Neuronal stem cell (in vitro differentiated cells): ENCODE measurements around the gene C13orf46.
A peak's percentile ranks its signal among the peaks of the same experiment; 100 is the strongest.

ENCODE experiments used
- DNase-seq: peaks from one replicate; pipeline ENCODE4 v3.0.0-alpha.2; 2013; ENCODE audit warnings: low spot score
- H2AFZ ChIP-seq: one replicate; pipeline ENCODE4 v1.6.1; 2013; ENCODE audit warnings: mild to moderate bottlenecking, low read length, inconsistent platforms
- H2AK5ac ChIP-seq: 2 replicates; pipeline ENCODE4 v1.6.1; 2013; ENCODE audit warnings: low read depth, mild to moderate bottlenecking, inconsistent platforms, low read length, moderate library complexity, mixed read lengths
- H2BK120ac ChIP-seq: 2 replicates; pipeline ENCODE4 v1.6.1; 2013; ENCODE audit warnings: low read depth, mild to moderate bottlenecking, inconsistent platforms, low read length, moderate library complexity, mixed read lengths
- H2BK12ac ChIP-seq: one replicate; pipeline ENCODE4 v1.6.1; 2013; ENCODE audit warnings: low read length, inconsistent platforms
- H2BK15ac ChIP-seq: 2 replicates; pipeline ENCODE4 v1.6.1; 2013; ENCODE audit warnings: mild to moderate bottlenecking, low read length, inconsistent platforms, mixed read lengths
- H2BK5ac ChIP-seq: one replicate; pipeline ENCODE4 v1.6.1; 2013; ENCODE audit warnings: inconsistent platforms, mild to moderate bottlenecking, low read length, moderate library complexity
- H3K14ac ChIP-seq: one replicate; pipeline ENCODE4 v1.6.1; 2013; ENCODE audit warnings: low read length, inconsistent platforms
- H3K18ac ChIP-seq: 2 replicates; pipeline ENCODE4 v1.6.1; 2013; ENCODE audit warnings: low read length, inconsistent platforms
- H3K23ac ChIP-seq: 2 replicates; pipeline ENCODE4 v1.6.1; 2013; ENCODE audit warnings: low read depth, mild to moderate bottlenecking, mixed read lengths, low read length, inconsistent platforms; ENCODE audit not compliant: poor library complexity
- H3K27ac ChIP-seq: replicated peaks from 3 replicates; pipeline ENCODE4 v1.5.1; 2013; ENCODE audit warnings: low read length, inconsistent platforms
- H3K27me3 ChIP-seq, 3 experiments: 2 replicates each; pipeline ENCODE4 v1.6.1; 2013; ENCODE audit warnings: low read length in 3 of 3, mild to moderate bottlenecking in 2 of 3, inconsistent platforms in 1 of 3, low read depth in 1 of 3, mixed read lengths in 1 of 3, moderate library complexity in 1 of 3; ENCODE audit not compliant: control insufficient read depth in 3 of 3, insufficient read depth in 3 of 3
- H3K36me3 ChIP-seq, 2 donors: replicated peaks in 1 of 2; 2 replicates each; pipeline ENCODE4 v1.6.1; 2013; ENCODE audit warnings: low read length in 2 of 2; ENCODE audit not compliant: control insufficient read depth in 2 of 2, insufficient read depth in 2 of 2
- H3K4ac ChIP-seq: 2 replicates; pipeline ENCODE4 v1.6.1; 2013; ENCODE audit warnings: inconsistent platforms, mild to moderate bottlenecking, low read length, moderate library complexity
- H3K4me1 ChIP-seq, 2 donors: 1 replicate in 1 of 2; 2 replicates in 1 of 2; pipeline ENCODE4 v1.6.1; 2013; ENCODE audit warnings: low read length in 2 of 2, low read depth in 1 of 2; ENCODE audit not compliant: control insufficient read depth in 2 of 2, insufficient read depth in 1 of 2
- H3K4me2 ChIP-seq: one replicate; pipeline ENCODE4 v1.6.1; 2013; ENCODE audit warnings: mild to moderate bottlenecking, low read length, inconsistent platforms; ENCODE audit not compliant: insufficient read depth, poor library complexity, severe bottlenecking
- H3K4me3 ChIP-seq, 2 donors: 2 replicates each; pipeline ENCODE4 v1.5.1; 2013; ENCODE audit warnings: low read length in 2 of 2, mild to moderate bottlenecking in 2 of 2, inconsistent platforms in 1 of 2, moderate library complexity in 1 of 2
- H3K79me1 ChIP-seq: one replicate; pipeline ENCODE4 v1.6.1; 2013; ENCODE audit warnings: low read depth, mild to moderate bottlenecking, inconsistent platforms, low read length, moderate library complexity
- H3K9ac ChIP-seq: one replicate; pipeline ENCODE4 v1.6.1; 2013; ENCODE audit warnings: mild to moderate bottlenecking, low read depth, low read length, inconsistent platforms; ENCODE audit not compliant: poor library complexity
- H3K9me3 ChIP-seq, 2 donors: replicated peaks in 1 of 2; 2 replicates each; pipeline versions ENCODE3 to v1.6.1; 2013; ENCODE audit warnings: low read length in 2 of 2, mild to moderate bottlenecking in 2 of 2, inconsistent platforms in 1 of 2, low read depth in 1 of 2, mixed read lengths in 1 of 2, moderate library complexity in 1 of 2; ENCODE audit not compliant: control insufficient read depth in 2 of 2, insufficient read depth in 1 of 2
- H4K8ac ChIP-seq: one replicate; pipeline ENCODE4 v1.6.1; 2013; ENCODE audit warnings: low read depth, mild to moderate bottlenecking, inconsistent platforms, low read length, moderate library complexity
- H4K91ac ChIP-seq: one replicate; pipeline ENCODE4 v1.6.1; 2013; ENCODE audit warnings: low read length, low read depth, mild to moderate bottlenecking, inconsistent platforms; ENCODE audit not compliant: poor library complexity
- WGBS, 2 donors: extraction: QIAGEN DNeasy Blood & Tissue Kit; methylation state at CpG; one replicate each; pipeline ENCODE4 v1.1.7; 2013; ENCODE audit warnings: missing lambda C conversion rate in 2 of 2, mixed read lengths in 1 of 2; ENCODE audit not compliant: insufficient read length in 2 of 2, insufficient replicate concordance in 1 of 2; ENCODE audit errors: extremely low coverage in 2 of 2; 5-methylcytosine and 5-hydroxymethylcytosine counted together

Gene C13orf46

DNA sequence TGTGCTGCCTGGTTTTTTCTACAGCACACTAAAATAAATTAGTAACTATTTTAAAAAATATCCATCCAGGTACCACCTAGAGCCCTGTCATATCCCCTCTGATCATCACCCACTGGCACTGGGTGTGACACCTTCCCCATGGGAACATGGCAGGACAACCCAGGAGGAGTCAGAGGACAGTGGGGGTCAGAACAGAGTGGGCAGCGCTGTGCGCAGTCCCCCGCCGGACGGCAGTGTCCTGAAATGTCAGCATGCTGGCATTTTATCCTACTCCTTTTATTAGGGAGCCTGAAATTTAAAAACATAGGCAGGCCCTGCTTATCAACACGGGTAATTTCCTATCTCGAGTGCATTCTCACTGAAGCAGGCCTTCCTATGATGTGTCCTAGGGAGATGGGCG is 67.9 kb downstream of the C13orf46 start:
- no peaks in the 10 kb centered on the region for H3K9me3 ChIP-seq

DNA sequence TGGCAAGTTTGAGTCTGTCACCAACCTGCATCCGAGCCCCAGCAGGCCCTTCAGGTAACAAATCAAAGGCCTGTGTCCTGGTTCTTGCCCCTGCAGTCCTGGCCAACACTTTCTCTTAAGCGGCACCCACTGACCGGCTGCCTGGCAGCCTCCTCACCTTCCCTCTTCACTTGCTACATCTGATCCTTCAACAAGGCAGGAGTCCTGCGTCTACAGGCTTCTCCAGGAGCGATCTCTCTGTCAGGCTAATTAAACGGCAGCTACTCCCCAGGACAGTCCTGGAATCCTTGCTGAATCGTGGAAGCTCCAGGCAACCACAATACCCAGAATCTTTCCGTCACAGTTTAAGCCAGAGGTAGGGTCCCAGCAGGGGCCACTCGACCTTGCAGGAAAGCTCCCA is 68.9 kb downstream of the C13orf46 start:
- no peak overlapping the region for H3K14ac ChIP-seq
- peaks cover 0 to 44% (median 0%) of the 10 kb centered on the region in 3 experiments for H3K27me3 ChIP-seq
- no peak overlapping the region for H3K4me3 ChIP-seq
- H3K36me3 ChIP-seq = no peaks in the 10 kb centered on the region
- H3K79me1 ChIP-seq = no peaks in the 10 kb centered on the region
- no peak overlapping the region for H3K18ac ChIP-seq
- no CpG with 5 or more reads among the region's 9 CpGs for WGBS, 2 donors
- no peaks in the 10 kb centered on the region for H3K9me3 ChIP-seq
- H2BK15ac ChIP-seq = no peak overlapping the region
- H2AK5ac ChIP-seq = no peak overlapping the region
- H3K9ac ChIP-seq = no peak overlapping the region
- H3K27ac ChIP-seq = no peak overlapping the region
- H4K8ac ChIP-seq = no peak overlapping the region
- H2BK12ac ChIP-seq = peak overlapping the region; percentile 75
- H3K4ac ChIP-seq = no peak overlapping the region
- no peak overlapping the region for H2BK120ac ChIP-seq
- H3K4me2 ChIP-seq = no peak overlapping the region
- no peak for DNase-seq
- no peak overlapping the region for H4K91ac ChIP-seq
- no peak overlapping the region for H3K23ac ChIP-seq
- no peak overlapping the region for H2AFZ ChIP-seq
- no peaks in the 10 kb centered on the region for H3K4me1 ChIP-seq
- no peak overlapping the region for H2BK5ac ChIP-seq

More for the DNA sequence above, 67.9 kb downstream of the C13orf46 start:
- Histone ChIP-seq H2BK5ac (no peak overlapping the region), H3K9ac (no peak overlapping the region), H4K8ac (no peak overlapping the region), H3K14ac (no peak overlapping the region), H3K18ac (no peak overlapping the region), H3K4me2 (no peak overlapping the region), H4K91ac (no peak overlapping the region), H2AK5ac (no peak overlapping the region), H2BK15ac (no peak overlapping the region), H3K23ac (no peak overlapping the region), H2AFZ (no peak overlapping the region), H3K36me3 (no peaks in the 10 kb centered on the region), H3K27ac (no peak overlapping the region), H3K4me3 (no peak overlapping the region), H2BK120ac (no peak overlapping the region), H2BK12ac (no peak overlapping the region), H3K79me1 (no peaks in the 10 kb centered on the region), H3K27me3 (peaks cover 0 to 46% (median 0%) of the 10 kb centered on the region in 3 experiments), H3K4me1 (no peaks in the 10 kb centered on the region), H3K4ac (no peak overlapping the region)
- WGBS, 2 donors = no CpG with 5 or more reads among the region's 8 CpGs
- no peak for DNase-seq

DNA sequence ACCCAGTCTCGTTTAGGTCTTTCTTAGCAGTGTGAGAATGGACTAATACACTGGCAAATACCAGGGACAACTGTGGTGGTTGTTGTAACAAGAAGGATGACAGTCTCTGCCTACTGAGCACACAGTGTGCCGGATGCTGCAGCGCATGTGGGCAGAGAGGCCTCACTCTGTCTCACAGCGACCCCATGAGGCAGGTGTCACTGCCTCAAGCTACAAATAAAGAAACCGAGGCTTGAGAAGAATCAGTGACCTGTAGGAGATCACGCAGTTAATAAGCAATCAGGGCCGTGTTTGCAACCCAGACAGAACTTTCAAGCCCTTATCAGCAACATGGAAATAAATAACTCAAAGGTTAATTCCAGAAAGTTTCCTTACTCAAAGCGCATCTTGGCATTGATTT is 69.5 kb downstream of the C13orf46 start:
- no peaks in the 10 kb centered on the region for H3K4me1 ChIP-seq
- WGBS, 2 donors = no CpG with 5 or more reads among the region's 8 CpGs
- DNase-seq = no peak

GRCh38 chr13:113903912-113904311 is 70.0 kb downstream of the C13orf46 start:
- H3K27ac ChIP-seq = no peak overlapping the region
- no peaks in the 10 kb centered on the region for H3K79me1 ChIP-seq
- no peak overlapping the region for H3K4me3 ChIP-seq
- no peak overlapping the region for H3K23ac ChIP-seq
- H3K4ac ChIP-seq = no peak overlapping the region
- no peak overlapping the region for H2BK15ac ChIP-seq
- H4K8ac ChIP-seq = no peak overlapping the region
- no peak overlapping the region for H3K4me2 ChIP-seq
- H2BK5ac ChIP-seq = no peak overlapping the region
- H3K4me1 ChIP-seq = no peaks in the 10 kb centered on the region
- no peak overlapping the region for H3K9ac ChIP-seq
- no peaks in the 10 kb centered on the region for H3K9me3 ChIP-seq
- H3K18ac ChIP-seq = no peak overlapping the region
- no peak overlapping the region for H2AFZ ChIP-seq
- H3K14ac ChIP-seq = no peak overlapping the region
- no peak overlapping the region for H2AK5ac ChIP-seq
- no peaks in the 10 kb centered on the region for H3K36me3 ChIP-seq
- H2BK120ac ChIP-seq = no peak overlapping the region
- H2BK12ac ChIP-seq = no peak overlapping the region
- H3K27me3 ChIP-seq = peaks cover 0 to 39% (median 0%) of the 10 kb centered on the region in 3 experiments
- no peak overlapping the region for H4K91ac ChIP-seq
- no peak for DNase-seq
- no CpG with 5 or more reads among the region's 9 CpGs for WGBS, 2 donors

More for the DNA sequence above, 69.5 kb downstream of the C13orf46 start:
- Histone ChIP-seq H3K4me3 (no peak overlapping the region), H4K8ac (no peak overlapping the region), H3K4me2 (no peak overlapping the region), H3K18ac (no peak overlapping the region), H3K27me3 (peaks cover 0 to 44% (median 0%) of the 10 kb centered on the region in 3 experiments), H3K9ac (no peak overlapping the region), H3K36me3 (no peaks in the 10 kb centered on the region), H2AFZ (no peak overlapping the region), H2BK5ac (no peak overlapping the region), H2BK12ac (no peak overlapping the region), H2AK5ac (no peak overlapping the region), H2BK120ac (no peak overlapping the region), H3K23ac (no peak overlapping the region), H3K9me3 (no peaks in the 10 kb centered on the region), H4K91ac (no peak overlapping the region), H3K14ac (no peak overlapping the region), H3K79me1 (no peaks in the 10 kb centered on the region), H3K4ac (no peak overlapping the region), H3K27ac (no peak overlapping the region), H2BK15ac (no peak overlapping the region)
